ENCODE results near the gene CFHR5.
"Not testable (repeated sequence)": the region's sequence is repeated elsewhere in the genome, so short reads cannot be mapped to it uniquely, and the experiment has no call there.

CFHR5 gene

DNA sequence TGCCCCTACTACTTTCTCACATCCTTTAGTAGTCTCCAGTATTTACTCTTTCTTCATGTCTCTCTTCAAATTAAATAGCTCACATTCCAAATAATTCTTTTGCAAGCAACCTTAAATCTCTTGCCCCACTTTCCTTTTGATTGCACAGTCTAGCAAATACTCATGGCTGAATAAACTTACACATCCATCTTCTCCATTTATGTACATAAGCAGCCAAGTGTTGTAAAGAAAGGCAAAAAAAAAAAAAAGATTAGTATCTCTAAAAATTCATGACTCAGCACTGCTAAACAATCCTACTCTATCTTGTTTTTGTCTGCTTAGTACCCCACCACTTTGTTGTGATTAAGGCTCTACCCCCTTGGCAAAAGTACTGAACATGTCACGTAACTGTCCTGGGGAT lies 47.1 kb downstream of the CFHR5 start:
- no peak for DNase-seq

DNA sequence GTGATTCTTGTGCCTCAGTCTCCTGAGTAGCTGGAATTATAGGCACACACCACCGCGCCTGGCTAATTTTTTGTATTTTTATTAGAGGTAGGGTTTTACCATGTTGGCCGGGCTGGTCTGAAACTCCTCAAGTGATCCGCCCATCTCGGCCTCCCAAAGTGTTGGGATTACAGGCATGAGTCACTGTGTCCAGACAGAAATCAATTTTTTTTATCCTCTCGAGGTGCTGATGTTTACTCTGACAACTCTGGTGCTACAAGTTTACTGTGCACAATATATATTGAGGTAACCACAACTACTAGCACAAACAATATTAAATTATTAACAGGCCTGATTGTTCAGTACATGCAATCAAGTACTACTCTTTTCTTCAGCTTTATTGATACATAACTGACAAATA lies 50.0 kb downstream of the CFHR5 start:
- DNase-seq = no peak

DNA sequence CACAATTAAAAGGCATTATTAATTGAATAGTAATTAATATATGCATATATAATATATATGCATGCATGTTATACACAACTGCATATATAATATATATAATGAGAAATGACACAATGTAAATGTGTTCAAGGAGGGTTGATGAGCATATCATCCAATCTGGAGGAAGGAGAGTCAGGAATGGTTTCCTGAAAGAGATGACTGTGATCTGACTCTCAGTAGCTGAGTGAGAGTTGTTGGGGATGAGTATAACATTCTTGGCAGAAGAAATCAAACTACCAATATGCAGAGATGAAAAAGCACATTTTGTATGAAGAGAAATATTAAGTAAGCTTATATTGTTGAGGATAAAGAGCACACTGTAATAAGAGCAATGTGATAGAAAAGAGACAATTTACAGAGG lies 52.4 kb downstream of the CFHR5 start:
- DNase-seq = no peak

DNA sequence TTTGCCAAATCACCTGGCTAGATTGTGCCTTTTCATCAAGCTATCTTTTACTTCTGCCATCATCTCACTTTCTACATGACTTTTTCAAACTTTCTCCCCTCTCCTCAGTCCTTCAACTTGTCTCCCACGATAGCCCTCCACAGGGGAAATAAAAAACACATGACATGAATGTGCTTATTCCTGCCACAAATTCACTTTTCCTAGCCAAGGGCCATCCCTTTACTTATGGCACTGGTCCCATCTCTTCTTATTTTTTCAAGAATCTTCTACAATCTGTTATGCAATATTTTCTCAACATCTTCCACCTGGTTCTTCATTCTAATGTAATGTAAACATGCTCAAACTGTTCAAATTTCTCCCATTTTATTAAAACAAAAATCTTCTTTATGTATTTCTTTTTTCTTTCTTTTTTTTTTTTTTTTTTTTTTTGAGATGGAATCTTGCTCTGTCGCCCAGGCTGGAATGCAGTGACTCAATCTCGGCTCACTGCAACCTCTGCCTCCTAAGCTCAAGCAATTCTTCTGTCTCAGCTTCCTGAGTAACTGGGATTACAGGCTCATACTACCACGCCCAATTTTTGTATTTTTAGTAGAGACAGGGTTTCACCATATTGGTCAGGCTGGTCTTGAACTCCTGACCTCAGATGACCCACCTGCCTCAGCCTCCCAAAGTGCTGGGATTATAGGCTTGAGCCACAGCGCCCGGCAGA lies 57.4 kb downstream of the CFHR5 start:
- not testable (repeated sequence) for DNase-seq

DNA sequence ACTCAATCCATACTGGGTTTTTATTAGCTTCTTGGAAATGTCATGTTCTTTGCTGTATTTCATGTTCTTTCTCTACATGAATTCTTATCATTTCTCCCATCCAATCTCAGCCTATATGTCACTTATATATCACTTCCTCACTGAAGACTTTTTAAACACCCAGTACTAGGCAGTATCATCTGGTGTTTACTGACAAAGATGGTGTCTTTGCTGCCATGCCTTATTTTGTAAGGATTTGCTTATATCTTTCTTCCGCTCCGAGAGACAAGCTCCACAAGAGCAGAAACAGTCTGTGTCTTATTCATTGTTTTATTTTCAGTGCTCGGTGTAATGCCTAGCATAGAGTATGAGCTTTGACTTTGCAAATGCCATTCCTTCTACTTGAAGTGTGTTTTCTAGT lies 59.5 kb downstream of the CFHR5 start:
- no peak for DNase-seq

DNA sequence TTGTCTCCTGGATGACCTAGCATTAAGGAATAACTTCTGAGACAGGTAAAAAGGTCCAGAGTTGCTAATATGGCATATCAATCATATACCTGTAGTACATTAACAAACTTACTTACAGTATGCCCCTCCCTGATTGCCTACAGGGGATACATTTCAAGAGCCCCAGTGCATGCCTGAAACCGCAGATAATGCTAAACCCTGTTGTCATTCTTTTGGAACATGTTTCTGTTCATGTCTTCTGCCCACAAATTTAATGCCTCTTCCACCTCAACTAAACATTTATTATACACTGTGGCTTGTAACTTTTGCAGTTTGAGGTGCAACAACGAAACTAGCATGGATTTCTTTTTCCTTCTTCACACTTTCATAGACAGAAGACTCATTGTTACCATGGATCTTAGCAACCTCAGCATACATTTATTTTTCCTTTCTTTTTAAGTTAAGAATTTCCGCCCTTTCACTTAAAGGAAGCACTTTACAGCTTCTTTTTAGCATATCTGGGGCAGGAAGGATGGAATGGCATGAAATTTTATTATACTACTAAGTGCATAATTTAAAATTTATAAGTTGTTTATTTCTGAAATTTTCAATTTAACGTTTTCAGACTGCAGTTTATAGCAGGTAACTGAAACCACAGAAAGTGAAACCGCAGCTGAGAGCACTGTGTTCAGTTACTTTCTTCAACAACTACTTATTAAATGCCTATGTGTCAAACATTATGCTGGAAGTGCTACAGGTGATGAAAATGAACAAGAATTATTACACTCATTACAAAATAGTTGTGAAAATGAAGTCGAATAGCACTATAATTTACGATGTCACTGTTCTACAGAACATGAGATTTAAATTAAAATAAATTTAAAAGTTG lies 64.4 kb downstream of the CFHR5 start:
- no peak for DNase-seq

DNA sequence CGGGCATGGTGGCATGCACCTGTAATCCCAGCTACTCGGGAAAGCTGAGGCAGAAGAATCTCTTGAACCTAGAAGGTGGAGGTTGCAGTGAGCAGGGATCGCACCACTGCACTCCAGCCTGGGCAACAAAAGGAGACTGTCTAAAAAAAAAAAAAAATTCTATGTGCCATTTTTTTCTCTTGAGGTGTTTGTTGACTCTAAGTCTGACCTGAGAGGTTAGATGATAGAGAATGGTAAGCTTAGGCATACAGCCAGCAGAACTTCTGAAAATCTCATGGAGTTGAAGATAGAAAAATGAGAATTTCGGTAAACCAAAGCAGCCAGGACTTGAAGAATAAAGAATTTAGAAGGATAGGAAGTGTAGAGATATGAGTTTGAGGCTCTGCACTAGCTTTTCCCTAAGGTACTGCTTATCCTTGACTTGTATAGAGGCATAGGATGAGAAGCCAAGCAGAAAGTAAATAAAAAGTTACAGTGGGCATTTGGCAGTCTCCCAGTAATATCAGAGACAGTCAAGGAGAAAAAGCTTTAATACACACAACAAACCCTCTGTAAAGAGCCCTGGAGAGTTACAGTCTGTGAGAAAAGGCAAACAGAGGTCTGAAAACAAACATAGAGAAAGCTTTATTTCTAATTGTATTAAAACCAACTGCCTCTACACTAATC lies 65.5 kb downstream of the CFHR5 start:
- no peak for DNase-seq

DNA sequence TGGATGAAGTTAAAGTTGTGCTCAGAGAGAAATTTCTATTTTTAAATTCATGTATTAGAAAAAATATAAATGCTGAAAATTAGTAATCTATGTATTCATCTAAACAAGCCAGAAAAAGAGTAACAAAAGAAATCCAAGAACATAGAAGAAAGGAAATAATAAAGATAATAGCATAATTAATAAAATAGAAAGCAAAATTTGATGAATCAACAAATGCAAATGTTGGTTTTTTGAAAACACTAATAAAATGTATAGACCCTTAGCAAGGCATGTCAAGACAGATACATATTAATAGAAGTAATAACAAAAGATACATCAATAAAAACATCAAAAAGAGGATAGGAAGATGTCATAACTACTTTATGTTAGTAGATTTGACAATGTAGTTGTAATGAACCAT lies 71.7 kb downstream of the CFHR5 start:
- DNase-seq = no peak
